Cardiac fibroblast (primary cell): Measurements from ENCODE around the gene CHN2.

Experiments used
- DNase-seq, 2 donors: peaks; one replicate each; pipeline versions ENCODE4 v3.0.0 to v3.0.0-alpha.2; 2010; ENCODE audit warnings: low read depth in 2 of 2
- H3K4me3 ChIP-seq, 2 donors: replicated peaks in 1 of 2; 1 replicate in 1 of 2; 2 replicates in 1 of 2; pipeline ENCODE4 v1.5.1; 2011; ENCODE audit warnings: low read depth in 2 of 2, low read length in 2 of 2, mild to moderate bottlenecking in 2 of 2, moderate library complexity in 1 of 2
- TF ChIP-seq, protein P1 (sequence below): IDR thresholded peaks from one replicate; pipeline ENCODE4 v1.5.1; 2011; ENCODE audit warnings: low read depth, mild to moderate bottlenecking, low read length, inconsistent platforms

CHN2 gene

DNA sequence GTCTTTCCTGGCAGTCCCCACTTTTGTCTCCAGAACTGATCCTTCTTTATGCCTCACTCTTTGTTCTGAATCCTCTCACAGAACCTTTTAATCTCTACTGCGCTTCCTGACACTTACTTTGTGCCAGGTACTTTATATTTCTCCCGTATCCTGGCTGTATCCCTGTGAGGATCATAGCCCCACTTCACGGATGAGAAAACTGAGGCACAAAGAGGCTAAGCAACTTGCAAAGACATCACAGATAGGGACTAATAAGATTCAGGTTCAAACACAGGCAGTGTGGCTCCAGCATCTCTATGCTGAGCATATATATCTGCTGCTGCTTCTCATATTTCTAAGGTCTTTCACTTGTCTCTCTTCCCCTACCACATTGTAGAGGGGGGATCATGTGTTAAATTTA, 116.7 kb downstream of the CHN2 start:
- no peak for DNase-seq
- no peak overlapping the region for H3K4me3 ChIP-seq
- TF ChIP-seq, protein P1, sequence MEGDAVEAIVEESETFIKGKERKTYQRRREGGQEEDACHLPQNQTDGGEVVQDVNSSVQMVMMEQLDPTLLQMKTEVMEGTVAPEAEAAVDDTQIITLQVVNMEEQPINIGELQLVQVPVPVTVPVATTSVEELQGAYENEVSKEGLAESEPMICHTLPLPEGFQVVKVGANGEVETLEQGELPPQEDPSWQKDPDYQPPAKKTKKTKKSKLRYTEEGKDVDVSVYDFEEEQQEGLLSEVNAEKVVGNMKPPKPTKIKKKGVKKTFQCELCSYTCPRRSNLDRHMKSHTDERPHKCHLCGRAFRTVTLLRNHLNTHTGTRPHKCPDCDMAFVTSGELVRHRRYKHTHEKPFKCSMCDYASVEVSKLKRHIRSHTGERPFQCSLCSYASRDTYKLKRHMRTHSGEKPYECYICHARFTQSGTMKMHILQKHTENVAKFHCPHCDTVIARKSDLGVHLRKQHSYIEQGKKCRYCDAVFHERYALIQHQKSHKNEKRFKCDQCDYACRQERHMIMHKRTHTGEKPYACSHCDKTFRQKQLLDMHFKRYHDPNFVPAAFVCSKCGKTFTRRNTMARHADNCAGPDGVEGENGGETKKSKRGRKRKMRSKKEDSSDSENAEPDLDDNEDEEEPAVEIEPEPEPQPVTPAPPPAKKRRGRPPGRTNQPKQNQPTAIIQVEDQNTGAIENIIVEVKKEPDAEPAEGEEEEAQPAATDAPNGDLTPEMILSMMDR, result no peak

DNA sequence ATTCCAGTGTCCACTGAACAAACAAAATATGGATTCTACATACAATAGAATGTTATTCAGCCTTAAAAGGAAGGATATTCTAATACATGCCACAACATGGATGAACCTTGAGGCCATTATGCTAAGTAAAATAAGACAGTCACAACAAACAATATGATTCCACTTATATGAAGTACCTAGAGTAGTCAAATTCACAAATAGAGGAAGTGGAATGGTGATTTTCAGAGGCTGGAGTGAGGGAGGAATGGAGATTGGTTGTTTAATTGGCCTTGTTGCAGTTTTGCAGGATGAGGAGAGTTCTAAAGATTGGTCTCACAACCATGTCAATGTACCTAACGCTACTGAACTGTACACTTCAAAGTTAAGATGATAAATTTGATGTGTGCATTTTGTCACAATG, 119.6 kb downstream of the CHN2 start:
- TF ChIP-seq, protein P1, result no peak
- no peak overlapping the region for H3K4me3 ChIP-seq
- no peak for DNase-seq

DNA sequence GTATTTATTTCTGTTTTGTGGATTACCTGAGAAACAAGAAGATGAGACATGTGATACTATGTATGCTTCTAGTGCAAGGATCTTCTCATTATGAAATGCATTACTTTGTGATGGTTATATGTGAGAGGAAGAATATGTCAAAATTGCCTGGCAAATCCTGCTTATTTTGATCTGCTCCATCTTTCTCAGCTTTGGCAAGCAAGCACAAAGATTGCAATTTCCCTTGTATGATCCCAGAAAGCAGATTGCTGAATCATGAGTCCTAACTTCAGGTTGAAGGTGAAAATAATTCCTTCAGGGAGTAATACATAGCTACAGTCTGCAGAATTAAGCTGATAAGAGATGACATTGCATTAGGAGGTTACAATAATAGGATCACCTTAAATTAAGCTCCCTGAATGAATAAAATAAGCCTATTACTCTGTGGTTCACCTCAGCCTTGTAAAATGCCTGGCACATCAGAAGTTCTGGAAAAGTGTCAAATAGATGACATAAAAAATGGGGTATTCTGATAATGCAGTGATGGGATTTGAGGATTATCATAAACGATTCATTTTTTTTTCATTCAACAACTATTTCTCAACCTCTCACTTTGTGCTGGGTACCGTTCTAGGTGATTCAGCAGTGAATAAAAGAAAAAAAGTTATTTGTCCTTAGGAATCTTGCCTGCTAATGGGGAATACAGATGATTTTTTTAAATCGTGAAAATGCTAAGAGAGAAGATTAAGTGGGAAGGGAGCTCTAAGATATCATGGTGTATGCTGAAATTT, 120.7 kb downstream of the CHN2 start:
- TF ChIP-seq, protein P1, result no peak
- no peak for DNase-seq
- no peak overlapping the region for H3K4me3 ChIP-seq

DNA sequence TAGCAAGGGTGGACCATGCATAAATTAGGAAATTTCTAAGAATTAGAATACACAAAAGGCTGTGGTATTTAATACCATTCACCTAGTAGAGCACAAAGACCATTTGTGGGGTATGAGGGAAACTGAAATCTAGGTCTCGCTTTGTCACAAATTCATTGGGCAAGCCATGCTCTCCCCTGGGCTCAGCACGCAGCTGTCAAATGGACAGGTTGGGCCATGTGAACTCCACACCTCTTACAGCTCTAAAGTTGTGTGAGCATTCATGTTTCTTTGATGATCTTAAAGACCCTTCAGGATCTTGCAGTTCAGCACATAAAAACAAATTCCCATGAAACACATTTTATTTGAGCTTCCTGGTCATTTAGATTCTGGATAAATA, 121.3 kb downstream of the CHN2 start:
- TF ChIP-seq, protein P1, result no peak
- no peak for DNase-seq
- H3K4me3 ChIP-seq, result no peak overlapping the region

DNA sequence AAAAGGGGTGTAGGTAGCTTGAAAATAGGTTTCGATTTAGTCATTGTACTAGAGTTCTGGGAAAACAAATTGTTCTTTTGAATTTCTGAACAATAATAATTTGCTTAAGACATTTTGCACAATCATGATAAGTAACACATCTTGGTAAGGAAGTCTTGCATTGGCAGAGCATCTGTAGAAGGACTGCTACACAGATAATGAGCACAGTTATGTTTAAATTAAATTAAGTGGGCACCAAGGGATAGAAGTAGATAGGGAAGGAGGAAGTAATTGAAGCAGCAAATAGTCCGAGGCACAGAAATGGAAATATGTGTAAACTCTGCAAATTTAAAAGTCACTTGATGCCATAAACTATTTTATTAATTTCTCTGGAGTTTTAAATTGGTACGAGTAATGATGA, 122.4 kb downstream of the CHN2 start:
- TF ChIP-seq, protein P1, result no peak
- no peak overlapping the region for H3K4me3 ChIP-seq
- DNase-seq, result no peak

DNA sequence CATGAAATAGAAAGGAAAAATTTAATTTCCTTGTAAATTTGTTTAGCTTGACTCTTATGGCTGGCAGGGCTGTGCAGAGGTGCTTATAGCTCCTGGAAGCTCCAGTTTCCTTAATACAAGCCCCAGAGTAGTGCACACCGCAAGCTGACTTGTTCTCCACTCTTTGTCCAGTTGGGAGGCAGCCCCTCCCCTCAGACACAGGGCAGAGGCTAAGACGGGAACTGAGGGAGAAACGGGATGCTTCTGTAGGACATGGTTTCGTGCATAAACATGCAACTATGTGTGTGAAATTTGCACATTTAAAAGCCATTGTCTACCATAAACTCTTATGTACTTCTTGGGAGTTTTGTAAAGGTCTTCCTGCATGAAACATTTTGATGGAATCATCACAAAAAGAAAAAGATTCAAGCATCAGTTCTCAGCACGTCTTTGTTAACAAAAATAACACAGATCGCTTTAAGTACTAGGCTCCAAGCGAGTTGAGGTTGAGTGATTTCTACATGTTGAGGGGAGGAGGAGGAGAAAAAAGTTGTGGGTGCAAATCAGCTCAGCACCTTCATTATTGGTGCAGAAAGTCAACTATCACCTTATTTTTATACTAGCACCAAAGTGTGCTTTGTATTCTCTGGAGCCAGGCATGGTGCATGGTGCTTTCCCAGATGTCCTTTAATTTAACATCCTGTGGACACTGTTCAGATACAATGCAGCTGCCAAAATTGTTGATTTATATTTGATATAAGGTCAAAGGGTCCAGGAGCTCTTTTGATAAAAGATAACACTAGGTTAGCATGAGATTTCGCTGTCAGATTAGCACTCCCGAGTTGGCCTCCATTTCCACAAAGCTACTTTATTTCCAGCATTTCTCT, 124.5 kb downstream of the CHN2 start:
- TF ChIP-seq, protein P1, result no peak
- no peak for DNase-seq

More for the DNA sequence above, 124.5 kb downstream of the CHN2 start:
- no peak overlapping the region for H3K4me3 ChIP-seq
